GM10266 (cell line): ENCODE data around the gene VASP.

Experiments used
- DNase-seq: peaks from one replicate; pipeline ENCODE4 v3.0.0; 2012; ENCODE audit errors: extremely low spot score
- TF ChIP-seq, protein P1 (sequence below): IDR thresholded peaks from 2 replicates; pipeline ENCODE4 v1.5.1; 2012; ENCODE audit warnings: mild to moderate bottlenecking, low read depth; ENCODE audit not compliant: control insufficient read depth, insufficient read depth; ENCODE audit errors: missing control alignments

VASP gene

GRCh38 chr19:45473682-45474605 is 33.3 kb upstream of the VASP start:
- DNase-seq = no peak
- TF ChIP-seq, protein P1, sequence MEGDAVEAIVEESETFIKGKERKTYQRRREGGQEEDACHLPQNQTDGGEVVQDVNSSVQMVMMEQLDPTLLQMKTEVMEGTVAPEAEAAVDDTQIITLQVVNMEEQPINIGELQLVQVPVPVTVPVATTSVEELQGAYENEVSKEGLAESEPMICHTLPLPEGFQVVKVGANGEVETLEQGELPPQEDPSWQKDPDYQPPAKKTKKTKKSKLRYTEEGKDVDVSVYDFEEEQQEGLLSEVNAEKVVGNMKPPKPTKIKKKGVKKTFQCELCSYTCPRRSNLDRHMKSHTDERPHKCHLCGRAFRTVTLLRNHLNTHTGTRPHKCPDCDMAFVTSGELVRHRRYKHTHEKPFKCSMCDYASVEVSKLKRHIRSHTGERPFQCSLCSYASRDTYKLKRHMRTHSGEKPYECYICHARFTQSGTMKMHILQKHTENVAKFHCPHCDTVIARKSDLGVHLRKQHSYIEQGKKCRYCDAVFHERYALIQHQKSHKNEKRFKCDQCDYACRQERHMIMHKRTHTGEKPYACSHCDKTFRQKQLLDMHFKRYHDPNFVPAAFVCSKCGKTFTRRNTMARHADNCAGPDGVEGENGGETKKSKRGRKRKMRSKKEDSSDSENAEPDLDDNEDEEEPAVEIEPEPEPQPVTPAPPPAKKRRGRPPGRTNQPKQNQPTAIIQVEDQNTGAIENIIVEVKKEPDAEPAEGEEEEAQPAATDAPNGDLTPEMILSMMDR = no peak

- DNase-seq = no peak
- TF ChIP-seq, protein P1 = no peak
Measured at GRCh38 chr19:45474606-45475521, 32.4 kb upstream of the VASP start.

DNA sequence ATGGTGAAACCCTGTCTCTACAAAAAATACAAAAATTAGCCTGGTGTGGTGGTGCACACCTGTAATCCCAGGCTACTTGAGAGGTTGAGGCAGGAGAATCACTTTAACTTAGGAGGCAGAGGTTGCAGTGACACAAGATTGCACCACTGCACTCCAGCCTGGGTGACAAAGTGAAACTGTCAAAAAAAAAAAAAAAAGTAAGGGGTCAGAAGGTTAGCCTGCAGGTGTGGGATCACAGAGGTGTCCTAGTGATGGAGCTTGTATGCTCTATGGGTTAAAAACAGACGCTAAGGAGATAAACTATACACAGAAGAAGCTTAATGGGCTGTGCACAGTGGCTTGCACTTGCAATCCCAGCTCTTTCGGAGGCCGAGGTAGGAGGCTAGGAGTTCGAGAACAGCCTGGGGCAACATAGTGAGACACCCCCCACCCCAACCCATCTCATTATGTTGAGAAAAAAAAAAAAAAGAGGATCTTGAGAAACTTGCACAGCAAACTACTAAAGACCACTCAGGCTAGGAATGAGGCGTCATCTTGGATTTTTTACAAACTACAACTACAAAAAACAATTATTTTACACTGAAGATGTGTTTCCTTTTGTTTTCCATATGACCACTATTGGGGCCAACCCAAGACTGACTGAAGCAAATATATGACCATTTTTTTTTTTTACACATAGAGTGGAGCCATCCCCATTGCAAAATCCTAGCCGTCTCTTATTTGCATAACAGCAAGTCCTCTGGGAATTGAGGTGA is 31.6 kb upstream of the VASP start:
- DNase-seq = no peak

DNA sequence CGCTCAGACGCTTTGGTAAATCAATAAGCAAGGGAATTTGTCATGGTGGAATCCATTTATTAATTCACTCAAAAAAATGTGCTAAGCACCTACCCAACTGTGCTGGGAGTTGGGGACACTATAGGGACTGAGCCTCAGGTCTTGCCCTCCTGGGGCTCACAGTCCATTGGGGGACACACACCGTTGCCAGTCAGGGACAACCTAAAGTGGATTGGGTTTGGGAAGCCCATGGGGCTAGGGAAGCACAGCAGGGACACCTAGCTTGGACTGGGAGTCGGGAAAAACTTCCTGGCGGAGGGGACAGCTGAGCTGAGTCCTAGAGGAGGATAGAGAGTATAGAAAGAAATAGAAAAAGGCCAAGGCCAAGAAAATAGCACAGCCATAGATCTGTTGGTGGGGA is 31.0 kb upstream of the VASP start:
- DNase-seq = no peak
- TF ChIP-seq, protein P1 = no peak

More for the DNA sequence above, 31.6 kb upstream of the VASP start:
- TF ChIP-seq, protein P1 = no peak

DNA sequence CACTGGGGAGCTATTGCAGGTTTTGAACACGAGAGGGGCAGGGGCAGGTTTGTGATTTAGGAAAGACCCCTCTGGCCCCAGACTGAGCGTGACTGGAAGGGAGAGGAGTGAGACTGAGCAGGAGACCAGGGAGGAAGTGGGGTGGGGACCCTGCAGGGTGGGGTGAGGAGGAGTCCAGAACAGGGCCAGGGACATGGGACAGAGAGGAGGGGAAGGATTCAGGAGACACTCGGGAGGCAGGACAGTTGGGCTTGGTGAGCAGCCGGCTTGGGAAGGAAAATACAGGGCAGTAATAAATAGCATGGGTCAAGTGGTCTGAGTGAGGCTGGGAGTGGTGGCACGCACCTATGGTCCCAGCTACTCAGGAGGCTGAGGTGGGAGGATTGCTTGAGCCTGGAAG is 30.1 kb upstream of the VASP start:
- TF ChIP-seq, protein P1 = no peak
- no peak for DNase-seq

DNA sequence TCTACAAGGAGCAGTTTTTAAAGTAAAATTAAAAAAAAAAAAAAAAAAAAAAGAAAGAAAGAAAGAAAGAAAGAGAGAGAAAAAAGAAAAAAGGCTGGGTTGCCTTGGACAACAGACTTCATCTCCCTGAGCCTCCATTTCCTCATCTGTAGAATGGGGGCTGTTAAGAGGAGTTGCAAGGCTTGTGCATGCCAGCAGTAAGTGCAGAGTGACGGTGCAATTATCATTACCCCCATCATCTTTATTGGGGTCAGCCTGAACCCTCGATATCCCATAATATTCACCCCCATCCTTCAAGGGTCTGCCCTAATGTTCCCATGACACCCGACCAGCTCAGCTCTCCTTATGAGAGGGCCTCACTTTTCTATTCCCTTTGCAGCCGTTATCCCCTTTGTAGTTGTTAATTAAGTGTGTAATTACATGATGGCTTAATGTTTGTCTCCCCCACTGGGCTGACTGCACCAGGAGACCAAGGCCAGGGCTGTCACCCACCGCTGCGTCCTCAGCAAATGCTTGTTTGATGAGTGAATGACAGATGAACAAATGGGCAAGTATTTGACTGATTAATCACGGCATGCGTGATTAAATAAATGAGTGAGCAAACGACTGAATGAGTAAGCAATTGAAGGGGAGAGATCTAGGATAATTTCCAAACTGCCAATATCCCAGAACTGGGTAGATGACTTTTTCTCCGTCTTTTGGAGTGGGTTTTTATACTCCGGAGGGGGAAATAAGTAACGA is 29.4 kb upstream of the VASP start:
- no peak for DNase-seq
- TF ChIP-seq, protein P1 = no peak
